Measurements from ENCODE around the gene CCS.
"Not testable (repeated sequence)": the region's sequence is repeated elsewhere in the genome, so short reads cannot be mapped to it uniquely, and the experiment has no call there.

Gene CCS

DNA sequence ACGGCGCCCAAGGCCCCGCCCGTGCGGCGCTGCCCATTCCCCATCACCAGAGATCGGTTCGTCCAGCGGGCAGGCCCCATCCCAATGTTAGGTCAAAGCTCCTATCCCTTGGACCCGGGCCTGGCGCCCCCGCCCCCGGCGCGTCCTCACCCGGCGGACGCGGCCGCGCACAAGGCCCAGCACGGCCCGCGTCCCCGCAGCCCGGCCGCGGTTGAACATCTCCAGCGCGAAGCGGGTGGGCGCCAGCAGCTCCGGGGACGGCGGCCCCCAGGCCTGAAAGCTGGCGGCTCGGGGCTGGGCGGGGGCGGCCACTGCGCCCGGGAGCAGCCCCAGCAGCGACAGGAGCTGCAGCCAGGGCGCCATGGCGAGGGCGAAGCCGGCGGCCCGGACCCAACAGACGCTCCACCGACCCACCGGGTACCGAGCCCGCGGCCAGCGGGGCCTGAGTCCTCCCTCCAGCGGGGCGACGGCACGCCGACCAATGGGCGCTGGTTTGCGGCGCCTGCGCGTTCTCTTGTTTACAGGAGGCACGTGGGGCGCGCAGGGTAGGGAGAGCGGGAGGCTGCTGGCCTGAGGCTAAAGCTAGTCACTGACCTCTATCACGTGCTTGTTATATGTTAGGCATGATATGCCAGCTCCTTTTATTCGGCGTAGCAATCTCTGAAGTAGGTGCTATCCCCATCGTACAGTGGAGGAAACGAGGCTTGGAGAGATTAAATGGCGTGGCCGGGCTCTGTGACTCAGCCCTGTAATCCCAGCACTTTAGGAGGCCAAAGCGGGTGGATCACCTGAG lies 24.7 kb upstream of the CCS start, which contains the start of gene CTSF:
Gene CTSF (minus strand): TSS at position 483 of the 793 bp plus-strand sequence. CDS start 120 bp downstream, at position 363.
- TF ChIP-seq PAX5 (IDR thresholded peaks at IDR 0.05; ENCODE audit: insufficient read depth, low read length, severe bottlenecking) (no peak), TAF1 (IDR thresholded peaks at IDR 0.05; ENCODE audit: low read depth, low read length) (no peak), SPI1 (IDR thresholded peaks at IDR 0.05; ENCODE audit: low read depth, low read length) (no peak), POLR2AphosphoS5 (IDR thresholded peaks at IDR 0.05; ENCODE audit: low read depth, low read length) (no peak)
- FAIRE-seq (peak; percentile 86), DNase-seq (ENCODE audit: insufficient read length, low spot score) (peak; percentile 93)

DNA sequence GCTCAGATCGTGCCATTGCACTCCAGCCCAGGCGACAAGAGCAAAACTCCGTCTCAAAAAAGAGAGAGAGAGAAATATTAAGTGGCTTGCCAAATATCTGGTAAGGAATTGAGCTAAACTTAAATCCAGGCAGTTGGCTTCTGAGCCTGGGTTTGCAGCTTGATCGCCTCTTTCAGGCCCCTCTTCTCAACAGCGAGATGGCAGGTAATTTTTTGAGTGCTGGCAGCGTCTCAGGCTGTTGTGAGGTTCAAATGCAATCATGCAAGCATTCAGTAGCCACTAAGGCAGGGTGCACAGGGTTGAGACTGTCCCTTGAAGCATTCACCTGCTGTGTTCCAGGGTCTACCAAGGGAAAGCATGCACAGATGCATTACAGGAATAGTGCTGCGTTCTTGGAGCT lies 23.9 kb upstream of the CCS start:
- DNase-seq (ENCODE audit: insufficient read length, low spot score): no peak
- no peak for FAIRE-seq
- TF ChIP-seq TAF1 (IDR thresholded peaks at IDR 0.05; ENCODE audit: low read depth, low read length) (no peak), POLR2AphosphoS5 (IDR thresholded peaks at IDR 0.05; ENCODE audit: low read depth, low read length) (no peak), PAX5 (IDR thresholded peaks at IDR 0.05; ENCODE audit: insufficient read depth, low read length, severe bottlenecking) (no peak), POU2F2 (IDR thresholded peaks at IDR 0.05; ENCODE audit: low read depth, low read length) (no peak), SPI1 (IDR thresholded peaks at IDR 0.05; ENCODE audit: low read depth, low read length) (no peak), POLR2A (IDR thresholded peaks at IDR 0.05; ENCODE audit: low read depth, low read length) (no peak)

DNA sequence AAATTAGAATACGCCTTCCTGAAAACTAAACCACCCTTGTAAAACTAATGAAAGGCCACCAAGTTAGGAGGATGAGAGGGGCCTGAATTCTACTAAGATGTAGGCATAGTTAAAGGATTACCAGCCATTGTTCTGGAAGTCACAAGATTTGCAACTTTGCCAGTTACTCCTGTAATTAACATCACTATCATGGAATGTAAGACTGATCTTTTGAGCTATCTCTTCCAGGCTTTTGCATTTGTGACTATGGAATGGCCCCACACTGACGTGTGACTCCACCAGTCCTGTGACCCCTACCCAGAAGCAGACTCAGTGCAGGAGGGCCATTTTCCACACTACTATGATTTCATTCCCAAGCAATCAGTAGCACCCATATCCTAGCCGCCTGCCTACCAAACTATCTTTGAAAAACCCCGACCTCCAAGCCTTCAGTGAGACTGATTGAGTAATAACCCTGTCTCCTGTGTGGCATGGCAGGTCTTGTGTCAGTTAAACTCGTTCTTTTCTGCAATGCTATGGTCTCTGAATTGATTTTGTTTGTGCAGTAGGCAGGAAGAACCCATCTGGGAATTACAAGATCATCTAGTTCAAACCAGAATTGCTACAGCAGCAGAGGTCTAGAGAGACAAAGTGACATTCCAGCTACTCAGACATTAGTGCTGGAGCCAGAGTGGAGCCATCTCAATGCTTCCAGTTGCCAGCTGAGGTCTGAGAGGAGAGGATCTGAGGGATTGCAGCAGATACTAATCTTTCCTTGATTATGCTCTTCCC lies 22.7 kb upstream of the CCS start:
- DNase-seq (ENCODE audit: insufficient read length, low spot score) (no peak), FAIRE-seq (no peak)
- no peak for TF ChIP-seq POLR2A (IDR thresholded peaks at IDR 0.05; ENCODE audit: low read depth, low read length)

DNA sequence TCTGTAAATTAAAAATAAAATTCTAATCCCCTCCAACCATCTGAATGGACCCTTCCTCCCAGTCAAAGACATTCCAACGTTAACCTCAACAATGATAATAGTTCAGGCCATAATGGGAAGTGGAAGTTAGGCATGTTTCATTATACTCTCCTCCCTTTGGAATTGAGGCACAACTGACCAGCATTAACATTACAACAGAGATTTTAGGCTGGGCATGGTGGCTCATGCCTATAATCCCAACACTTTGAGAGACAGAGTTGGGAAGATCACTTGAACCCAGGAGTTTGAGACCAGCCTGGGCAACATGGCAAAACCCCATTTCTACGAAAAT lies 22.2 kb upstream of the CCS start:
- no peak for TF ChIP-seq POU2F2 (IDR thresholded peaks at IDR 0.05; ENCODE audit: low read depth, low read length)
- TF ChIP-seq POLR2A (IDR thresholded peaks at IDR 0.05; ENCODE audit: low read depth, low read length): no peak
- no peak for TF ChIP-seq POLR2AphosphoS5 (IDR thresholded peaks at IDR 0.05; ENCODE audit: low read depth, low read length)
- TF ChIP-seq TAF1 (IDR thresholded peaks at IDR 0.05; ENCODE audit: low read depth, low read length): no peak
- no peak for FAIRE-seq

DNA sequence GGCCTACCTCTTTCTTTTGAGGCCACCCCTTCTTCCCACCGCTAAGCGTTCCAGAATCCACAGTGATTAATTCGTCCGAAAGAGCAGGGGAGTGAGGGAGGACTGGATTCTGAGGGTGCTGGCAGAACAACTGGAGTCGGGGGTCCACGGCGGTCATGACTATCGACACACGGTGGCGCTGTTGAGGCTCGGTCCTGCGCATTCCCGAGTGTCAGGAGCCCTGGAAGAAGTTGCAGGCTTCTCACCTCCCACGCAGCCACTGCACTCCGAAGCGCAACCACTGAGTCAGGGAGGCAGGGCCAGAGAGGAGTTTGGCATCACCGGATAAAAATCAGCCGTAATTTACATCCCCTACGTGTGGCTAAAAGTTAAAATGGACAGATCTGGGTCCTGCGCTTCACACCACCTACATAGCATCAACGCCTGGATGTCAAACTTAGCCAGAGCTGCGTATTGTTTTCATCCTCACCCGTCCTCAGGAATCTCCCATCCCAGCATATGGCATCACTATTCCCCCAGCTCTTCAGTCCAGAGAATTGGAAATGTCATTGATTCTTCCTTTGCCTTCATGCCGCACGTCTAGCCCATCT lies 13.9 kb upstream of the CCS start:
- peak; percentile 82 for DNase-seq (ENCODE audit: insufficient read length, low spot score)
- peak; percentile 69 for FAIRE-seq

More for the DNA sequence above, 22.2 kb upstream of the CCS start:
- DNase-seq (ENCODE audit: insufficient read length, low spot score): no peak

DNA sequence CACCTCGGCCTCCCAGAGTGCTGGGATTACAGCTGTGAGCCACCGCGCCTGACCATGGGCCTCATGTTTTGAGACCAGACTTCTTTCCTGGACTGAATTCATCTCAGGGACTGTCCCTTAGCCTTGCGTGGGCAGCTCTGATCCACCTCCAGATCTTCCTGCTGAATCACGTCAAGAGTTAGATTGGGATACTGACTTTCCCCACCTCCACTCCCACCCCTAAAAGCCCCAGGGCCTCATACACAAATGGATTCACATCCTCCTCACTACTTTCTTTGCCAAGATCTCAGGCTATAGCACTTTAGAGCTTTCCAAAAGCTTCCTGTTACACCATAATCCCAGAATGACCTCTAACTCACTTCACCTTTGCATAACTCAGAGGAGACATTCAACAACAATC lies 12.2 kb upstream of the CCS start:
- DNase-seq (ENCODE audit: insufficient read length, low spot score) (no peak), FAIRE-seq (no peak)
- no peak for TF ChIP-seq SPI1 (IDR thresholded peaks at IDR 0.05; ENCODE audit: low read depth, low read length)
- no peak for TF ChIP-seq TAF1 (IDR thresholded peaks at IDR 0.05; ENCODE audit: low read depth, low read length)
- TF ChIP-seq POLR2A (IDR thresholded peaks at IDR 0.05; ENCODE audit: low read depth, low read length): no peak
- TF ChIP-seq POU2F2 (IDR thresholded peaks at IDR 0.05; ENCODE audit: low read depth, low read length): no peak
- no peak for TF ChIP-seq POLR2AphosphoS5 (IDR thresholded peaks at IDR 0.05; ENCODE audit: low read depth, low read length)
- no peak for TF ChIP-seq PAX5 (IDR thresholded peaks at IDR 0.05; ENCODE audit: insufficient read depth, low read length, severe bottlenecking)

More for the DNA sequence above, 13.9 kb upstream of the CCS start:
- TF ChIP-seq PAX5 (IDR thresholded peaks at IDR 0.05; ENCODE audit: insufficient read depth, low read length, severe bottlenecking): no peak
- TF ChIP-seq TAF1 (IDR thresholded peaks at IDR 0.05; ENCODE audit: low read depth, low read length): no peak
- TF ChIP-seq POLR2AphosphoS5 (IDR thresholded peaks at IDR 0.05; ENCODE audit: low read depth, low read length): no peak
- no peak for TF ChIP-seq POLR2A (IDR thresholded peaks at IDR 0.05; ENCODE audit: low read depth, low read length)
- no peak for TF ChIP-seq POU2F2 (IDR thresholded peaks at IDR 0.05; ENCODE audit: low read depth, low read length)
- TF ChIP-seq SPI1 (IDR thresholded peaks at IDR 0.05; ENCODE audit: low read depth, low read length): no peak

DNA sequence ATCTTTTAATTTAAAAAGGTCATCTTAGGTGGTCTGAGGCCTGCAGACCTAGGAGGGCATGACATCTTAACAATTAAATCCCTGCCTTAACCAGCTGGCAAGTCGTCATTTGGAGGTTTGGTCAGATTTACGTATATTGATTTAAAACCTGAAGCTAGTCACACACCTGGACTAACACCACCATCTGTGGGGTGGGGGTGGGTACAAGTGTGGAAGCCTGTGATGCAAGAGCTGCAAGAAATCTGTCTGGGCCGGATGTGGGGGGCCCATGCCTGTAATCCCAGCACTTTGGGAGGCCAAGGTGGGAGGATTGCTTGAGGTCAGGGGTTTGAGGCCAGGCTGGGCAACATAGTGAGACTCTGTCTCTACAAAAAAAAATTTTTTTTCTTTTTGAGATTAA lies 11.7 kb upstream of the CCS start:
- FAIRE-seq: no peak

DNA sequence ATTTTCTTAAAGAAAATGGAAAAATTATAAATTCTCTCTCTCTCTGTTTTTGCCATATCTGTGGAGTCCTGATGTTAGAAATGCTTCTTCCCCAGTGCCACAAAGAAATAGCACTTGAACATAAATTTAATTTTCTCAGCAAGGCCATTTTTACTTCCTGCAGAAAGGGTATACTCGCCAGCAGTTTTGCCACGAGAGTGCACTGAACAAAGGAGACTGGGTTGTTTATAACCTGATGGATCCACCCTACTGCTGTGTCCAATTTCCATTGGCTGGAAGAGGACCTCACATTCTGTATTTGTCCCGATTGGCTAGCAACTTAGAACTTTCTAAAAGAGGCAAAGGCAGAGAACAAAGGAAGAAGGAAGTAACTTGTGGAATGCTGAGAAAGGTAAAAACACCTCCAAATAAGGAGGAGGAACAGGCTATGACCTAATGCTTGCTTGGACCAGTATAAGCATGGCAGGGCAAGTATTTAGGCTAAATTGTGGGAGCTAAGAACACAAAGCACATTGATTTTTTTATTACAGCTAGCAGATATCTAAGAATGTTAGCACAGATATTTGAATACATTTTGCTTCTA lies 10.3 kb upstream of the CCS start:
- FAIRE-seq; DNase-seq (ENCODE audit: insufficient read length, low spot score): not testable (repeated sequence)

More for the DNA sequence above, 11.7 kb upstream of the CCS start:
- no peak for DNase-seq (ENCODE audit: insufficient read length, low spot score)
- TF ChIP-seq TAF1 (IDR thresholded peaks at IDR 0.05; ENCODE audit: low read depth, low read length) (no peak), SPI1 (IDR thresholded peaks at IDR 0.05; ENCODE audit: low read depth, low read length) (no peak), PAX5 (IDR thresholded peaks at IDR 0.05; ENCODE audit: insufficient read depth, low read length, severe bottlenecking) (no peak), POLR2A (IDR thresholded peaks at IDR 0.05; ENCODE audit: low read depth, low read length) (no peak), POLR2AphosphoS5 (IDR thresholded peaks at IDR 0.05; ENCODE audit: low read depth, low read length) (no peak), POU2F2 (IDR thresholded peaks at IDR 0.05; ENCODE audit: low read depth, low read length) (no peak)

DNA sequence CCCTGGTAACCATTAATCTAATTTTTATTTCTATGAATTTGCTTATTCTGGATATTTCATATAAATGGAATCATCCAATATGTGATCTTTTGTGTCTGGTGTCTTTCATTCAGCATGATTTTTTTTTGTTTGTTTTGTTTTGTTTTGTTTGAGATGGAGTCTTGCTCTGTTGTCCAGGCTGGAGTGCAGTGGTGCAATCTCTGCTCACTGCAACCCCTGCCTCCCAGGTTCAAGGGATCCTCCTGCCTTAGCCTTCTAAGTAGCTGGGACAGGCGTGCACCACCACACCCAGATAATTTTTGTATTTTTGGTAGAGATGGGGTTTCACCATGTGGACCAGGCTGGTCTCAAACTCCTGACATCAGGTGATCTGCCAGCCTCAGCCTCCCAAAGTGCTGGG lies 7.5 kb upstream of the CCS start:
- not testable (repeated sequence) for FAIRE-seq

DNA sequence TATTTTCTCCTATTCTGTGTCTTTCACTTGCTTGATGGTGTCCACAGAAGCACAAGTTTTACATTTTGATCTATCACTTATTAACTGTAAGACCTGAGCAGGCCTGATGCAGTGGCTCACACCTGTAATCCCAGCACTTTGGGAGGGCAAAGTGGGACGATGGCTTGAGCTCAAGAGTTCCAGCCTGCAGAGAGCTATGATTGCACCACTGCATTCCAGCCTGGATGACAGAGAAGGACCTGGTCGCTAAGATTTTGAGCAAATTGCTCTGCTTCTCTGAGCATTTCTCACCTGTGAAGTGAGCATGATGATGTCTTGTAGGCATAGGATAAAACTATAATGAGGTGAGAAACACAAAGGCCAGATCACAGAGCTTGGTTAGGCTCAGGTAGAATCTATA lies 6.8 kb upstream of the CCS start:
- no peak for DNase-seq (ENCODE audit: insufficient read length, low spot score)
- FAIRE-seq: no peak

More for the DNA sequence above, 7.5 kb upstream of the CCS start:
- not testable (repeated sequence) for DNase-seq (ENCODE audit: insufficient read length, low spot score)

DNA sequence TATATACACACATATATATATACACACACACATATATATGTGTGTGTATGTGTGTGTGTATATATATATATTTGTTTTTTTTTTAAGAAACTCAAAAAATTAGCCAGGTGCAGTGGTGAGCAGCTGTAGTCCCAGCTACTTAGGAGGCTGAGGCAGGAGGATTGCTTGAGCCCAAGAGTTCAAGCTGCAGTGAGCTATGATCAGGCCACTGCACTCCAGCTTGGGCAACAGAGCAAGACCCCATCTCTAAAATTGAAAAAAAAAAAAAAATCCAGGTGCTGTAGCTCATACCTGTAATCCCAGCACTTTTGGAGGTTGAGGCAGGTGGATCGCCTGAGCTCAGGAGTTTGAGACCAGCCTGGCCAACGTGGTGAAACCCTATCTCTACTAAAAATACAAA lies 3.7 kb upstream of the CCS start:
- FAIRE-seq; DNase-seq (ENCODE audit: insufficient read length, low spot score): not testable (repeated sequence)

More for the DNA sequence above, 6.8 kb upstream of the CCS start:
- TF ChIP-seq TAF1 (IDR thresholded peaks at IDR 0.05; ENCODE audit: low read depth, low read length) (no peak), POLR2A (IDR thresholded peaks at IDR 0.05; ENCODE audit: low read depth, low read length) (no peak), SPI1 (IDR thresholded peaks at IDR 0.05; ENCODE audit: low read depth, low read length) (no peak)

Data from GM12891 (cell line).